ENCODE results near the gene PDGFA.

PDGFA gene

DNA sequence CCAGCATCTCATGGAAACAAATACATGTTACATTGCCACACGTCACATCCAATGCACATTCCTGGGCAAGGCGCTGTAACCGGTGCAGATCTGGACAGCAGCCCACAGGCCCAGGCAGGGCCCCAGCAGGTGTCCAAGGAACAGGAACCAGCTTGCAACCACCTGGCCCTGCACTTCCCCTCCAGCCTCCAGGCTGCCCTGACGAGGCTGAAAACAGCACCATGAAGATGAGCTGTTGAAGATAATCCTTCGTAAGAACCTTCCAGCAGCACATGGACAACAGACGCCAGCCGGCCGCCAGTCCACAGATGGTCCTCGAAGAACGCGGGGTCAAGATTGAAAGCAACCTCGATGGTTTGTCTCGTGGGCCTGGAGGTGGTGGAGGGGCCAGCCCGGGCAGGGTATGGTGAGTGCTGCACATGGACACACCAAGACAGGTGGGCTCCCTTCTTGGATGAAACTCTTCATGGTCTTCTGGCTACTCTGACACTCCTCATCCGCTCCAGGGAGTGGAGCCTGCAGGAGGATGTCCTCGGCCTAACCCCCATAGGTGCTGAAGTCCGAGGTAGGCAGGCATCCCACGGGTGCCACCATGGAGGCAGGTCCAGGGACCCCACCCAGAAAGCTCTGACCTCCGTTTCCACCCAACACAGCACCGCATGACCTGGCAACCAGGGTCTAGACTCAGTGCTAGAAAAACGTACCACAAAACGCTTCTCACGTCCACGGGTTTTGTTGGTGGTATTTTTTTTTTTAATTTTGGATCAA lies 22.9 kb downstream of the PDGFA start:
- TF ChIP-seq, protein P1, sequence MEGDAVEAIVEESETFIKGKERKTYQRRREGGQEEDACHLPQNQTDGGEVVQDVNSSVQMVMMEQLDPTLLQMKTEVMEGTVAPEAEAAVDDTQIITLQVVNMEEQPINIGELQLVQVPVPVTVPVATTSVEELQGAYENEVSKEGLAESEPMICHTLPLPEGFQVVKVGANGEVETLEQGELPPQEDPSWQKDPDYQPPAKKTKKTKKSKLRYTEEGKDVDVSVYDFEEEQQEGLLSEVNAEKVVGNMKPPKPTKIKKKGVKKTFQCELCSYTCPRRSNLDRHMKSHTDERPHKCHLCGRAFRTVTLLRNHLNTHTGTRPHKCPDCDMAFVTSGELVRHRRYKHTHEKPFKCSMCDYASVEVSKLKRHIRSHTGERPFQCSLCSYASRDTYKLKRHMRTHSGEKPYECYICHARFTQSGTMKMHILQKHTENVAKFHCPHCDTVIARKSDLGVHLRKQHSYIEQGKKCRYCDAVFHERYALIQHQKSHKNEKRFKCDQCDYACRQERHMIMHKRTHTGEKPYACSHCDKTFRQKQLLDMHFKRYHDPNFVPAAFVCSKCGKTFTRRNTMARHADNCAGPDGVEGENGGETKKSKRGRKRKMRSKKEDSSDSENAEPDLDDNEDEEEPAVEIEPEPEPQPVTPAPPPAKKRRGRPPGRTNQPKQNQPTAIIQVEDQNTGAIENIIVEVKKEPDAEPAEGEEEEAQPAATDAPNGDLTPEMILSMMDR (IDR thresholded peaks at IDR 0.05; ENCODE audit: control insufficient read depth, extremely low read depth, insufficient read depth), result no peak
- DNase-seq (ENCODE audit: low read depth), result no peak
- no peak overlapping the region for H3K4me3 ChIP-seq (ENCODE audit: low read depth, low read length)

DNA sequence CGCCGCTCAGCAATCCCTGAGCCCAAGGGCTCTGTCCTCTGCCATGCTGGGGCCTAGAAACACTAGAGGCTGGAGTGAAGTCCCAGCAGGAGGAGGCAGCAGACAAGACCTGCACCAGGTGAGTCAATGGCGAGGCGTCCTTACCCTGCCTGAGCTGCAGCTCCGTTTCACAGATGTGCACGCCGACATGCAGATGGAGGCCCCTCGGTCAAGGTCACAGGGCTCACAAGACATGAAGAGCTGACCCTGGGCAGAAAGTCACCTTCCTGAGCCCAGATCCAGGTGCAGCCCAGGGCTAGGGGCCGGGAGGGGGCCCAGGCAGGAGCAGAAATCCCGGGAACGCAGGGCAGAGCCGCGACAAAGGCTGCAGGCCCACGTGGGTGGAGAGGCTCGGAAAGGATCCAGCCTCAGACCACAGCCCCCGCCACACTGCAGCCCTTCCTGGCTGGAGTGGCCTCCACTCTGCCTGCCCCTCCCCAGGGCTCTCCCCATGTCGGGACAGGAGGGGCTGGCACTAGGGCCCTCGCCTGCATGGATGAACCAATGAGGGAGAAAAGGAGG lies 23.8 kb downstream of the PDGFA start:
- TF ChIP-seq, protein P1 (IDR thresholded peaks at IDR 0.05; ENCODE audit: control insufficient read depth, extremely low read depth, insufficient read depth), result no peak
- no peak overlapping the region for H3K4me3 ChIP-seq (ENCODE audit: low read depth, low read length)
- DNase-seq (ENCODE audit: low read depth), result no peak

- TF ChIP-seq, protein P1 (IDR thresholded peaks at IDR 0.05; ENCODE audit: control insufficient read depth, extremely low read depth, insufficient read depth), result no peak
- DNase-seq (ENCODE audit: low read depth), result no peak
- H3K4me3 ChIP-seq (ENCODE audit: low read depth, low read length), result no peak overlapping the region
Observed at GRCh38 chr7:495326-495725, 24.3 kb downstream of the PDGFA start.

DNA sequence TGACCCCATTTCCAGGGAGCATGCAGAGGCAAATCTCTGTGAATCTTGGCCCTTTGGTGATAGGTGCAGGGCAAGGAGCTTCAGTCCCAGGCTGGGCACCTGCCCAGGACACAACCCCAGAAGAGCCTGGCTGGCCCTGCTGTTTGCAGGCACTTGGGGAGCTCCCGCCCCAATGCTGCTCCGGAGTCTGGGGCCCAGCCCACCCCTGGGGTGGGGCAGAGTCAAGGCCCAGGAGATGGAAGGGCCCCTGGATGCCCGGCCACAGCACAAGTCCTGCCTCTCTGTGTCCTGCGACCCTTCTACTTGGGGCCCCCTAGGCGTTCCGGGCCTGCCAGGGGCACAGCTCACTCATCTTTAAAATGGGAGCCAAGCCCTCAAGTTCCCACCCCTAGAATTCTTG lies 24.7 kb downstream of the PDGFA start:
- TF ChIP-seq, protein P1 (IDR thresholded peaks at IDR 0.05; ENCODE audit: control insufficient read depth, extremely low read depth, insufficient read depth), result no peak
- no peak for DNase-seq (ENCODE audit: low read depth)
- no peak overlapping the region for H3K4me3 ChIP-seq (ENCODE audit: low read depth, low read length)

DNA sequence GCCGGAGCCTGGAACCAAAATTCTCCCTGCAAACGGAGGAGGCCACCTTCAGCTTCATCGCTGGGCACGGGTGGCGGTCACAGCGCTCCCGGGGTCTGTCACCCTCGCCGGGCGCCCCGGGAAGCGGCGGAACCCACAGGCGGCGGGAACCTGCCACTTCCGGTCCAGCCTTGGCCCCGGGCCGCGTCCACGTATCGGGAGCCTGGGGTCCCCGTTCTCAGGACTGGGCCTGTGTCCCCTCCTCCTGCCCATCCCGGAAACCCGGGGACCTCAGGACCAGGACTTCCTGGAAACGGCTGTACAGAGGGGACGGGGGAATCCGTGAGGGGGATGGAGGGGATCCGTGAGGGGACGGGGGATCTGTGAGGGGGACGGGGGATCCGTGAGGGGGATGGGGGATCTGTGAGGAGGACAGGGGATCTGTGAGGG lies 25.4 kb downstream of the PDGFA start:
- TF ChIP-seq, protein P1 (IDR thresholded peaks at IDR 0.05; ENCODE audit: control insufficient read depth, extremely low read depth, insufficient read depth), result no peak
- no peak for DNase-seq (ENCODE audit: low read depth)
- H3K4me3 ChIP-seq (ENCODE audit: low read depth, low read length), result no peak overlapping the region

DNA sequence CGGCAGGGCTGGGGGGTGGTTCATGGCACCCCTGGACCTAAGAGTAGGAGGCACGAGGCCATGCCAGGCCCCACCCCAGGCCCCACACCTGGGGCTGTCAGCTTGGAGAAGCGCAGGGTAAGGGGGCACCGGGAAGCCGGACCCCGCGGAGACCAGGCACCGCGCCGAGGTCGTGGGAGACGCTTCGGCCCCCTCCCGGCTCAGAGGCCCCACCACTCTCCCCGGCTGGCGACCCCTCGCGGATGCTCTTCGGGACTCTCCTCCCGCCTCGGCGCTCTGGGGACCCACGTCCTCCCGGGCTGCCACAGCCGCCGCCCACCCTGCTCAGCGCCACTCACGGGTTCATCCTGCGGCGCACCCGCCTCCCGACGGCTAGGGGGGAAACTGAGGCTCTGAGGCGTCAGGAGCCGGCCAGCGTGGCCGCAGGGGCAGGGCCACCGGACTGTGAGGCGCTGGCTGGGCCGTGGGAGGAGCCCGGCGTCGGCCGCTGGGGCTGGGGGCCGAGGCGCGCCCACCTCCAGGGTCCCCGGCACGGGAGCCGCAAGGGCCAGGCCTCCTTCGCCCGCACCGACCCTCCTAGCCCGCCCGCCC lies 25.9 kb downstream of the PDGFA start:
- no peak overlapping the region for H3K4me3 ChIP-seq (ENCODE audit: low read depth, low read length)
- no peak for DNase-seq (ENCODE audit: low read depth)
- TF ChIP-seq, protein P1 (IDR thresholded peaks at IDR 0.05; ENCODE audit: control insufficient read depth, extremely low read depth, insufficient read depth), result no peak
